ENCODE data around the gene CLP1.

DNA sequence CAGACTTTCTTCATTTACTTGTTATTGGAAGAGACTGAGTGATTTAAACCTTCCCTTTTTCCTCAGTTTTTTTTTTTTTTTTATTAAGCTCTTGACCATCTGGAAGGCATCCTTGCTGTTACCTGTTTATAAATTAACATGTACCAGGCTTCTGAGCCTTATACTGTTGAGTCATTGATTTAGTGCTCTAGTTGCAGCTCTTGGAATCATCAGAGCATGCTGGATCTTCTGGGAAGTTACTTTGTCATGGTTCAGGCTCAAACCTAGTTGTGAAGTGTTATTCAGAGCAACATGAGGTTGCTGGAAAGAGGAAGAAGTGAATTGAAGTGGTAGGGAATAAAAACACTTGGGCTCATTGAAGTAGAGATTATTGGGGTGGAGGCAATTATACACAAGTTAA lies 16.7 kb downstream of the CLP1 start:
- TF ChIP-seq, protein P1, sequence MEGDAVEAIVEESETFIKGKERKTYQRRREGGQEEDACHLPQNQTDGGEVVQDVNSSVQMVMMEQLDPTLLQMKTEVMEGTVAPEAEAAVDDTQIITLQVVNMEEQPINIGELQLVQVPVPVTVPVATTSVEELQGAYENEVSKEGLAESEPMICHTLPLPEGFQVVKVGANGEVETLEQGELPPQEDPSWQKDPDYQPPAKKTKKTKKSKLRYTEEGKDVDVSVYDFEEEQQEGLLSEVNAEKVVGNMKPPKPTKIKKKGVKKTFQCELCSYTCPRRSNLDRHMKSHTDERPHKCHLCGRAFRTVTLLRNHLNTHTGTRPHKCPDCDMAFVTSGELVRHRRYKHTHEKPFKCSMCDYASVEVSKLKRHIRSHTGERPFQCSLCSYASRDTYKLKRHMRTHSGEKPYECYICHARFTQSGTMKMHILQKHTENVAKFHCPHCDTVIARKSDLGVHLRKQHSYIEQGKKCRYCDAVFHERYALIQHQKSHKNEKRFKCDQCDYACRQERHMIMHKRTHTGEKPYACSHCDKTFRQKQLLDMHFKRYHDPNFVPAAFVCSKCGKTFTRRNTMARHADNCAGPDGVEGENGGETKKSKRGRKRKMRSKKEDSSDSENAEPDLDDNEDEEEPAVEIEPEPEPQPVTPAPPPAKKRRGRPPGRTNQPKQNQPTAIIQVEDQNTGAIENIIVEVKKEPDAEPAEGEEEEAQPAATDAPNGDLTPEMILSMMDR (conservative IDR thresholded peaks at IDR 0.05; ENCODE audit: low read depth, low read length): no peak
- no peak for TF ChIP-seq EZH2 (IDR thresholded peaks at IDR 0.05; ENCODE audit: borderline replicate concordance, low read depth, low read length, poor library complexity, severe bottlenecking)

Measured in A673 (cell line).